ENCODE measurements around the gene MIER1. TPM values are rescaled to one million over a fixed set of nuclear protein-coding genes. Genes with fewer than 3 reads are reported as not detected.

Gene MIER1
- total RNA-seq, 1 donor from 2014 or later = 39.2 TPM

DNA sequence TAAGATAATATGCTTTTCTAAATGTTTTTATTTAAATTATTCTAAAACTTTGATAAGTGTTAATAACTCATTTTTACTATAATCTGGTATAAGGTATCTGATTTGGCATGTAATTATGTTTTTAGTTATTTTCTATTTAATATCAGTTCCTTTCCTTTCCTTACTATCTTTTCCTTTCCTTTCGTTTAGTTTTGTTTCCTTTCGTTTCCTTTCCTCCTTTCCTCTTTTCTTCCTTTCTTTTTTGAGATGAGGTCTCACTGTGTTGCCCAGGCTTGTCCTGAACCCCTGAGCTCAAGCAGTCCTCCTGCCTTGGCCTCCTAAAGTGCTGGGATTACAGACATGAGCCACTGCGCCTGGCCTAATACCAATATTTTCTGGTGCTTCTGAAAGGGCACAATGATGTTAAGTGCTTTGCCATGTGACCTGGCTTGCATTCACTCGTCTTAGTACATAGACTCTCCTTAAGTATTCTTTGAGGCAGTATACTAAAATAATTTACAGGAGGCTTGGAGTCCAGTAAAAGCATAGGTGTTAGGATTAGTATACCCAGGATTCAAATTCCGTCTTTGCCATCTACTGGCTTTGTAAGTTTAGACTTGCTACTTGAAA is 18.7 kb downstream of the MIER1 start:
- Mint-ChIP-seq H3K27me3 (no peaks in the 10 kb centered on the region), H3K27ac (no peak overlapping the region), H3K4me3 (no peak overlapping the region), H3K4me1 (peaks cover 13% of the 10 kb centered on the region), H3K36me3 (ENCODE audit: low read depth) (peaks cover 57% of the 10 kb centered on the region), H3K9me3 (no peaks in the 10 kb centered on the region)
- intact Hi-C loops (cut with micrococcal nuclease) = no loop called here
- DNase-seq = no peak
- ChIA-PET CTCF (no interaction called here), POLR2A (interaction anchor here (0.8 kb wide), 1 partner anchor 12 kb away, joined by 3 read pairs; no protein-coding TSS in a partner anchor)
- TF ChIP-seq, protein P1, sequence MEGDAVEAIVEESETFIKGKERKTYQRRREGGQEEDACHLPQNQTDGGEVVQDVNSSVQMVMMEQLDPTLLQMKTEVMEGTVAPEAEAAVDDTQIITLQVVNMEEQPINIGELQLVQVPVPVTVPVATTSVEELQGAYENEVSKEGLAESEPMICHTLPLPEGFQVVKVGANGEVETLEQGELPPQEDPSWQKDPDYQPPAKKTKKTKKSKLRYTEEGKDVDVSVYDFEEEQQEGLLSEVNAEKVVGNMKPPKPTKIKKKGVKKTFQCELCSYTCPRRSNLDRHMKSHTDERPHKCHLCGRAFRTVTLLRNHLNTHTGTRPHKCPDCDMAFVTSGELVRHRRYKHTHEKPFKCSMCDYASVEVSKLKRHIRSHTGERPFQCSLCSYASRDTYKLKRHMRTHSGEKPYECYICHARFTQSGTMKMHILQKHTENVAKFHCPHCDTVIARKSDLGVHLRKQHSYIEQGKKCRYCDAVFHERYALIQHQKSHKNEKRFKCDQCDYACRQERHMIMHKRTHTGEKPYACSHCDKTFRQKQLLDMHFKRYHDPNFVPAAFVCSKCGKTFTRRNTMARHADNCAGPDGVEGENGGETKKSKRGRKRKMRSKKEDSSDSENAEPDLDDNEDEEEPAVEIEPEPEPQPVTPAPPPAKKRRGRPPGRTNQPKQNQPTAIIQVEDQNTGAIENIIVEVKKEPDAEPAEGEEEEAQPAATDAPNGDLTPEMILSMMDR (IDR thresholded peaks at IDR 0.05) = no peak
- ATAC-seq (ENCODE audit: low read depth) = no peak

DNA sequence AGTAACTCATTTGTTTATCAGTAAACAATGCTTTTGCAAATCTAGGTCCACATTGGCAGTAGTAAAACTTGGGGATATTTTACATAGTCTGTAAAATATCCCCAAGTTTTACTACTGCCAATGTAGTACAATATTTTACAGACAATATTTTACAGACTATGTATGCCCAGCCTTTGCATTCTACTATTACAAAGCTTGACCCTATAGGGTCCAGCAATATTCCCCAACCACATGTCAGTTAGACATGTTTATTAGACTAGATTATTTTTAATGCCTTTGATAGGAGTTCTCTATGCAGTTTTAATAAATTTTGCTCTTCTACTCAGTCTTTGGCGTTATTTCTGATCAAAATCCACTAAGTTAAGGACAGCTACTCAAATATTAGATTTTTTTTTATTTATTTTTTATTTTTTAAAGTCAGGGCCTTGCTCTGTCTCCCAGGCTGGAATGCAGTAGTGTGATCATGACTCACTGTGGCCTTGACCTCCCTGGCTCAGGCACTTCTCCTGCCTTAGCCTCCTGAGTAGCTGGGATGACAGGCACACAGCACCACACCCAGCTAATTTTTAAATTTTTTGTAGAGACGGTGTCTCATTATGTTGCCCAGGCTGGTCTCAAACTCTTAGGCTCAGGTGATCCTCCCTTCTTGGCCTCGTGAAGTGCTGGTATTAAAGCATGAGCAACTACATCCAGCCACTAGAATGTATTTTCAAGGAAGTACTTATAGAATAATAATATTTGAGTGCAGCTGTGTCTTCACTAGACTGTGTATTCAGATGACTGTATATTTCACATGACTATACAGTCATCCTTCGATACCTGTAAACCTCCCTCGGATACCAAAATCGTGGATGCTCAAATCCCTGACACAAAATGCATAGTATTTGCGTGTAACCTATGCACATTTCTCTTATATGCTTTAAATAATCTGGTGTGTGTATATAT is 19.8 kb downstream of the MIER1 start:
- TF ChIP-seq, protein P1 (IDR thresholded peaks at IDR 0.05) = no peak
- Mint-ChIP-seq H3K9me3 (no peaks in the 10 kb centered on the region), H3K27me3 (no peaks in the 10 kb centered on the region), H3K4me1 (peaks cover 7% of the 10 kb centered on the region), H3K4me3 (no peak overlapping the region), H3K27ac (no peak overlapping the region), H3K36me3 (ENCODE audit: low read depth) (peaks cover 66% of the 10 kb centered on the region)
- ChIA-PET CTCF (no interaction called here), POLR2A (no interaction called here)
- intact Hi-C loops (cut with micrococcal nuclease) = loop anchor here (2.0 to 5.0 kb wide), 3 partner anchors 14 to 38 kb away; no protein-coding TSS in a partner anchor
- ATAC-seq (ENCODE audit: low read depth) (no peak), DNase-seq (no peak)

DNA sequence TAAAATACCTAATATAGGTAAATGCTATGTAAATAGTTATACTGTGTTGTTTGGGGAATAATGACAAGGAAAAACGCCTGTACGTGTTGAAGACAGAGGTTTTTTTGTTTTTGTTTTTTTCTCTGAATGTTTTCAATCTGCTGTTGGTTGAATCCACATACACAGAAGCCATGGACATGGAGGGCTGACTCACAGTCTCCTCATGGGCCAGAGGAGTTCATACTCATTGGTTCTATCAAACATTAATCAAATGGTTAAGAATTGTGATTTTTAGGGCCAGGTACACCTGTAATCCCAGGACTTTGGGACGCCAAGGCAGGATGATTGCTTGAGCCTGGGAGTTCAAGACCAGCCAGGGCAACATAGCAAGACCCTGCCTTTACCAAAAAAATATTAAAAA is 20.5 kb downstream of the MIER1 start:
- Mint-ChIP-seq H3K27ac (no peak overlapping the region), H3K4me1 (peaks cover 4% of the 10 kb centered on the region), H3K4me3 (no peak overlapping the region), H3K9me3 (no peaks in the 10 kb centered on the region), H3K27me3 (no peaks in the 10 kb centered on the region), H3K36me3 (ENCODE audit: low read depth) (peaks cover 64% of the 10 kb centered on the region)
- ChIA-PET POLR2A (no interaction called here), CTCF (no interaction called here)
- DNase-seq = no peak
- ATAC-seq (ENCODE audit: low read depth) = no peak
- intact Hi-C loops (cut with micrococcal nuclease) = loop anchor here (2.0 to 5.0 kb wide), 3 partner anchors 15 to 37 kb away; no protein-coding TSS in a partner anchor
- TF ChIP-seq, protein P1 (IDR thresholded peaks at IDR 0.05) = no peak

DNA sequence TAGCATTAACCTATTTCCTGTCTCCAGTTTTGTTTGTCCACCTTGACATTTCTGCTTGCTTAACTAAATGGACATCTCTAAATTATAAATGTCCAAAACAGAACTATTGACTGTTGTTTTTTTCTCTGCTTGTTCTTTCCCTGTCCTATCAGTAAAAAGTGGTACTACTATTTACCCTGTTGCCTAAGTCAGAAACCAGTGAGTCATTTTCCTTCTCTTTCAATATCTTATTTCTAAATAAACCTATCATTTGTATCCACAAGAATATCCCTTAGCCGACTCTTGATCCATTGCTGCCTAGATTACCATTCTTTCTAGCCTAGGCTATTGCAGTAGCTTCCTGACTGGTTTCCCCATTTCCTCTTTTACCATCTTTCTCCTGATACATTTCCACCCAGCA is 22.5 kb downstream of the MIER1 start:
- CTCF ChIA-PET = no interaction called here
- intact Hi-C loops (cut with micrococcal nuclease) = loop anchor here (5.0 kb wide), 1 partner anchor 35 kb away; no protein-coding TSS in a partner anchor
- H3K27ac Mint-ChIP-seq = no peak overlapping the region

More for the DNA sequence above, 22.5 kb downstream of the MIER1 start:
- no peaks in the 10 kb centered on the region for H3K27me3 Mint-ChIP-seq
- peaks cover 65% of the 10 kb centered on the region for H3K36me3 Mint-ChIP-seq (ENCODE audit: low read depth)
- H3K4me1 Mint-ChIP-seq = peaks cover 4% of the 10 kb centered on the region
- TF ChIP-seq, protein P1 (IDR thresholded peaks at IDR 0.05) = no peak
- DNase-seq (no peak), ATAC-seq (ENCODE audit: low read depth) (no peak)
- no peak overlapping the region for H3K4me3 Mint-ChIP-seq
- POLR2A ChIA-PET = no interaction called here
- no peaks in the 10 kb centered on the region for H3K9me3 Mint-ChIP-seq

Data from activated B cell treated with CpG ODN at 0.5 μM for 24 hours (primary cell).